Measurements from ENCODE around the gene RHOT2.

GRCh38 chr16:707062-707538 lies 39.2 kb downstream of the RHOT2 start:
- TF ChIP-seq POLR2A (IDR thresholded peaks at IDR 0.05; ENCODE audit: low read depth, low read length), result no peak
- TF ChIP-seq POLR2AphosphoS5 (IDR thresholded peaks at IDR 0.05; ENCODE audit: low read depth, low read length), result no peak
- no peak for TF ChIP-seq TAF1 (IDR thresholded peaks at IDR 0.05; ENCODE audit: low read depth, low read length)
- no peak for TF ChIP-seq POU2F2 (IDR thresholded peaks at IDR 0.05; ENCODE audit: low read depth, low read length)
- no peak for TF ChIP-seq PAX5 (IDR thresholded peaks at IDR 0.05; ENCODE audit: insufficient read depth, low read length, severe bottlenecking)
- no peak for TF ChIP-seq SPI1 (IDR thresholded peaks at IDR 0.05; ENCODE audit: low read depth, low read length)

All from GM12891 (cell line).